Measurements from ENCODE around the gene SMO. TPM values are rescaled to one million over a fixed set of nuclear protein-coding genes. Genes with fewer than 3 reads are reported as not detected.

The SMO gene
- polyA plus RNA-seq, 3 donors = 0.07 TPM; not detected in 2

DNA sequence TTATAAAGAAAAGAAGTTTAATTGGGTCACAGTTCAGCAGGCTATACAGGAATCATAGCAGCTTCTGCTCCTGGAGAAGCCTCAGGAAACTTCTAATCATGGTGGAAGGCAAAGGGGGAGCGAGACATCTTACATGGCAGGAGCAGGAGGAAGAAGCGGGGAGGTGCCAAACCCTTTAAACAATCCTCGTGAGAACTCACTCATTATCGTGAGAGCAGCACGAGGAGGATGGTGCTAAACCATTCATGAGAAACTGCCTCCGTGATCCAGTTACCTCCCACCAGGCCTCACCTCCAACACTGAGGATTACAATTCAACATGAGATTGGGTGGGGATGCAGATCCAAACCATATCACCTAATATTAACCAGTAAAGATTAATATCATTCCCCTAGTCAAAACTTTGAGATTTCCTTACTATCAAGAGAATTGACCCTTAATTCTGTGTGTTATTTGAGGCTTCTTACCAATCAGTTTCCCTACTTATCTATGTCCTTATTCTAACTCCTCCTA is 1.6 kb upstream of the SMO start:
- Mint-ChIP-seq H3K36me3 (peaks cover 4 to 12% of the 10 kb centered on the region in 2 donors), H3K4me3 (no peak overlapping the region), H3K27me3 (ENCODE audit: low read depth in 3 of 3) (peaks cover 44 to 47% (median 47%) of the 10 kb centered on the region in 3 donors), H3K9me3 (peaks cover 0 to 8% (median 7%) of the 10 kb centered on the region in 7 donors), H3K27ac (no peak overlapping the region), H3K4me1 (peaks cover 29% of the 10 kb centered on the region)
- DNase-seq = no peak
- Histone ChIP-seq H3K9me3 (replicated peaks in 1 of 2; ENCODE audit: control insufficient read depth in 1 of 2, insufficient read depth in 1 of 2, low read length in 2 of 2) (peaks cover 0 to 3% of the 10 kb centered on the region in 2 donors), H3K4me1 (ENCODE audit: control insufficient read depth in 1 of 2, insufficient read depth in 2 of 2, low read length in 2 of 2) (peaks cover 15 to 18% of the 10 kb centered on the region in 2 donors), H3K4me3 (replicated peaks in 1 of 3; ENCODE audit: low read depth in 2 of 3, low read length in 3 of 3) (no peak overlapping the region), H3K27ac (ENCODE audit: low read depth in 1 of 2, low read length in 2 of 2) (no peak overlapping the region), H3K36me3 (replicated peaks in 1 of 2; ENCODE audit: control insufficient read depth in 1 of 2, insufficient read depth in 2 of 2, low read length in 2 of 2) (no peaks in the 10 kb centered on the region), H3K27me3 (ENCODE audit: control insufficient read depth in 2 of 2, insufficient read depth in 2 of 2, low read length in 2 of 2) (peaks cover 32 to 43% of the 10 kb centered on the region in 2 donors), H3K9ac (ENCODE audit: insufficient read depth, low read length, poor library complexity, severe bottlenecking) (no peak overlapping the region), H2AFZ (ENCODE audit: insufficient read depth, low read depth, low read length, poor library complexity, severe bottlenecking) (no peak overlapping the region), H3K4me2 (replicated peaks; ENCODE audit: extremely low read depth, low read length, poor library complexity, severe bottlenecking) (no peak overlapping the region), H4K20me1 (ENCODE audit: insufficient read depth, low read length) (no peaks in the 10 kb centered on the region), H3K79me2 (ENCODE audit: insufficient read depth, low read length) (no peaks in the 10 kb centered on the region)
- 100% methylated on average over 1 of the region's 6 CpGs for WGBS (ENCODE audit: insufficient coverage)
- TF ChIP-seq, protein P1, sequence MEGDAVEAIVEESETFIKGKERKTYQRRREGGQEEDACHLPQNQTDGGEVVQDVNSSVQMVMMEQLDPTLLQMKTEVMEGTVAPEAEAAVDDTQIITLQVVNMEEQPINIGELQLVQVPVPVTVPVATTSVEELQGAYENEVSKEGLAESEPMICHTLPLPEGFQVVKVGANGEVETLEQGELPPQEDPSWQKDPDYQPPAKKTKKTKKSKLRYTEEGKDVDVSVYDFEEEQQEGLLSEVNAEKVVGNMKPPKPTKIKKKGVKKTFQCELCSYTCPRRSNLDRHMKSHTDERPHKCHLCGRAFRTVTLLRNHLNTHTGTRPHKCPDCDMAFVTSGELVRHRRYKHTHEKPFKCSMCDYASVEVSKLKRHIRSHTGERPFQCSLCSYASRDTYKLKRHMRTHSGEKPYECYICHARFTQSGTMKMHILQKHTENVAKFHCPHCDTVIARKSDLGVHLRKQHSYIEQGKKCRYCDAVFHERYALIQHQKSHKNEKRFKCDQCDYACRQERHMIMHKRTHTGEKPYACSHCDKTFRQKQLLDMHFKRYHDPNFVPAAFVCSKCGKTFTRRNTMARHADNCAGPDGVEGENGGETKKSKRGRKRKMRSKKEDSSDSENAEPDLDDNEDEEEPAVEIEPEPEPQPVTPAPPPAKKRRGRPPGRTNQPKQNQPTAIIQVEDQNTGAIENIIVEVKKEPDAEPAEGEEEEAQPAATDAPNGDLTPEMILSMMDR (IDR thresholded peaks at IDR 0.05) = no peak
- intact Hi-C loops (cut with micrococcal nuclease) = no loop called here

DNA sequence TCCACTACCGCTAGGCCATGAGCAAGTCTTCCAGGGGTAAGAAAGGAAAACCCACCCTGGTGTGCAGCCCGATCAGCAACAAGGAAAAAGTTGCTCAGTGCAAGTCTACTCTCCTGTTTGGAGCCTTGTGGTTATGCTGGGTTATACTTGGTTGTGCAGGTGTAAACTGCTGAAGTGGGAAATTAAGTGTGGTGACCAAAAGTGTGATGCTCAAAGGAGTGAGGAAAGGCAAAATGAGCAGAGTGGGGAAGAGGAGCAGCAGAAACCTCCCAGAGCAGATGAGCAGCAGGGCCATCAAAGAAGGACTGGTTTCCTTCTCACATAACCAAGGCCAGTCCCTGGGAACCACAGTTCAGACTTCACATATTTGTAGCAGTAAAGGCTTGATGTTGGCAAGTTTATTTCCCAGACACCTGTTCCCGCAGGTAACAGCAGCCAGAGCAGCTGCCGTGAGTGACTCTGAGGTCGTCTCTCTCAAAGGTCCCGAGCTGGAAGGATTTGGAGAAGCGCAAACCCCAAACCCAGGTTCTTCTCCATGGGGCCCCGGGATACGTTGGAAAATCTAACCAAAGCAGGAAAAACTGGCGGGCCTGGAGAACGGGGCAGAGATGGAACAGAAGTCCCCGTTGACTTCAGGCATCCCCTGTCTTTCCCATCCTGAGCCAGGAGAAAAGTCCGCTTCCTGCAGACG is 607 bp upstream of the SMO start:
- H3K9ac ChIP-seq (ENCODE audit: insufficient read depth, low read length, poor library complexity, severe bottlenecking) = peak overlapping the region; percentile 61
- peak overlapping the region; percentile 83 to 84 for H3K4me3 Mint-ChIP-seq
- H3K9me3 ChIP-seq (replicated peaks in 1 of 2; ENCODE audit: control insufficient read depth in 1 of 2, insufficient read depth in 1 of 2, low read length in 2 of 2) = peaks cover 0 to 3% of the 10 kb centered on the region in 2 donors
- TF ChIP-seq, protein P1 (IDR thresholded peaks at IDR 0.05) = no peak
- H3K36me3 ChIP-seq (replicated peaks in 1 of 2; ENCODE audit: control insufficient read depth in 1 of 2, insufficient read depth in 2 of 2, low read length in 2 of 2) = no peaks in the 10 kb centered on the region
- no peak for DNase-seq
- H3K27ac Mint-ChIP-seq = peak overlapping the region in 1 of 7 donors; percentile 20
- H3K4me3 ChIP-seq (replicated peaks in 1 of 3; ENCODE audit: low read depth in 2 of 3, low read length in 3 of 3) = peak overlapping the region in 2 of 3 experiments; percentile 28 to 78
- H4K20me1 ChIP-seq (ENCODE audit: insufficient read depth, low read length) = no peaks in the 10 kb centered on the region
- H3K27me3 Mint-ChIP-seq (ENCODE audit: low read depth in 3 of 3) = peaks cover 43 to 54% (median 49%) of the 10 kb centered on the region in 3 donors
- WGBS (ENCODE audit: insufficient coverage) = 28% methylated on average over 12 of the region's 14 CpGs
- intact Hi-C loops (cut with micrococcal nuclease) = no loop called here
- peaks cover 4 to 12% of the 10 kb centered on the region in 2 donors for H3K36me3 Mint-ChIP-seq
- H3K4me1 Mint-ChIP-seq = peaks cover 21% of the 10 kb centered on the region
- no peaks in the 10 kb centered on the region for H3K79me2 ChIP-seq (ENCODE audit: insufficient read depth, low read length)
- peak overlapping the region; percentile 90 for H3K4me2 ChIP-seq (replicated peaks; ENCODE audit: extremely low read depth, low read length, poor library complexity, severe bottlenecking)
- peaks cover 12 to 18% of the 10 kb centered on the region in 2 donors for H3K4me1 ChIP-seq (ENCODE audit: control insufficient read depth in 1 of 2, insufficient read depth in 2 of 2, low read length in 2 of 2)
- peaks cover 0 to 8% (median 7%) of the 10 kb centered on the region in 7 donors for H3K9me3 Mint-ChIP-seq
- H2AFZ ChIP-seq (ENCODE audit: insufficient read depth, low read depth, low read length, poor library complexity, severe bottlenecking) = peak overlapping the region; percentile 89
- peaks cover 35 to 43% of the 10 kb centered on the region in 2 donors for H3K27me3 ChIP-seq (ENCODE audit: control insufficient read depth in 2 of 2, insufficient read depth in 2 of 2, low read length in 2 of 2)
- no peak overlapping the region for H3K27ac ChIP-seq (ENCODE audit: low read depth in 1 of 2, low read length in 2 of 2)
